Kidney tubule cell (primary cell): Measurements from ENCODE around the gene CACNA2D4.
A peak's percentile ranks its signal among the peaks of the same experiment; 100 is the strongest.

Source experiments
- DNase-seq: peaks from one replicate; pipeline ENCODE4 v3.0.0-alpha.2; 2018; ENCODE audit warnings: low spot score

The CACNA2D4 gene

DNA sequence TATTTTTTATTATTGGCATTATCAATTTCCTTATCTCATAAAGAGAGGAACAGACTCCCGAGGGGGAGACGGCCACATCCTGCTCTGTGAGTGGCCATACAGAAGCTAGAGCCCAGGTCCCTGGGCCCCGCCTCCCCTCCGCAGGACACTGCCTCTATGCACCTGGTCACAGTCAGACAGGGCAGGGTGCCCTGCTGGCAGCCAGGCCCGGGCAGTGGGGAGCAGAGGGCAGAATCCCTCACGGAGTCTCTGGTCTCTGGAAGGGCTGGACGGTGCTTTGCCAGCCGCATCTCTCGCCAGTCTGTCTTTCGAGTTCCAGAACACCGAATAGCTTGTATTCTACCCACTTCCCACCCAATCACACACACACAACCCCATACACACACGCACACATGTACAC, 16.4 kb upstream of the CACNA2D4 start:
- DNase-seq: no peak

DNA sequence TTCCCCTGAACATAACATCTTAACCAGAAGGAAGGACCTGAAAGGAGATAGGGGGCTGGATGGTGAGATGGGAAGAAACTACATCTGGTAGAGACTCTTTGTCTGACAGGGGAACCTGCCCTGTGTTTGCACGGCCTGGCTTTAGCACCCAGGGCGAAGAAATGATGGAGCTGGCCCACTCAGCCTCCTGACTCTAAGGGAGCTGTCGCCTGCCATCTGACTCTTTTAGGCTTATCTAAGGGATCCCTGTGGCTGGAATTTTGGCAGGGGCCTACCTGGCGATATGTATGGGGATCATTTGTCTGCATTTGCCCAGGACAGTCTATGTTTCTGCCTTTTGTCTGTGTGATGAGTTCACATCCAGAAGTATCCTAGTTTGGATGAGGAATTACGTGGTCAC, 15.6 kb upstream of the CACNA2D4 start:
- DNase-seq: no peak

DNA sequence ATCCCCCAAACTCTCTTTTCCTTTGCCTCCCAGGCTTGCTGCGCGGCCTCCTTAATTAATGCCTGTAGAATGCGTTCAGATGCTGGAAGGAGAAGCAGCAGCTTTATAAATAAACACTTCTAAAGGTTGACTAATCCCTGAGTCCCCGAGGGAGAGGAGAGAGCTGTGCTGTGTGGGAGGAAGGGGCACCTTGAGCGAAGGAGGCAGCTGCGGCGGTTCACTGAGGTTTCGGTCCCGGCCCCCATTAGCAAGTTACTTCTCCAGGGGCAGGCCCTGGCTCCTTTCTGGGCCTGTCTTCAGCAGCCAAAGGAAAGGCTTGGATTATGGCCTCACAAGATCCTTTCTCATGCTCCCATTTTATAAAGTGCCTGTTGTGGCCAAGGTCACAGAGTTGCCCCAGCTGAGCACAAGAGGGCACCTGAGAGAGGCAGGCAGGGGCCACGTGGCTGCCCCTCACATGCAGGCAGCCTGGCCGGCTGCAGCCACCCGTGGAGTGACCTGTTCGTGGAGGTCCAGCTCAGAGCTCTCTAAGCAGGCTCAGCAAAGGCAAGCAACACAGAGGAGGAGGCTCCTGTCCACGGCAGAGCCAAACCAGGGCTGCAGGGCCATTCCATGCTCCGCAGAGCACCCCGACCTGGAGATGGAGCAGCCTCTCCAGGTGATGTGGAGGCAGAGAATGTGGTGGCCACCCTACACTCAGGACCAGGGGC, 15.0 kb upstream of the CACNA2D4 start:
- DNase-seq: no peak

DNA sequence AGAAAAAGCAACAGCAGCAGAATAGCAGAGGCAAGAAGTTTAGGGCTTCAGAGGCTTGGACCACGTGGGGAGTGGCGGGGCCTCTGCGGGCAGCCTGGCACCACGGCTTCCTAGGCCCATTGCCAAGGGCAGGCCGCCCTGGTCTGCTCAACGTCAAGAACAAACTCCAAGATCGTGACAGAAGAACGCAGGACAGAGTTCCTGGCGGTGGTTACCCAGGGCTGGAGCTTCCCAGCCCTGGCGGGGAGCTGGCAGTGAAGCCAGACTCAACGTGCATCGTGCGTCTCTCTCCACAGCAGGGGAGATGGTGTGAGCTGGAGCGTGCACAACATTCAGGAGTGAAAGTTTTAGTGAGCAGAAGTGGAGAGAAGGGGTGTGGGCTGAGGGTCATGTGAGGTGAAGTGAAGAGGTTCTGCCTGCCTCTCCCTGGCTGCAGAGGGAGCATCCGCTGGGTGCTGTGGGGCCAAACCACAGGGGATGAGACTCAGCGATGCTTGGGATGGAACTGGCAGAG, 13.9 kb upstream of the CACNA2D4 start:
- peak; percentile 60 for DNase-seq

GRCh38 chr12:1931642-1932041, 13.2 kb upstream of the CACNA2D4 start:
- DNase-seq: no peak

DNA sequence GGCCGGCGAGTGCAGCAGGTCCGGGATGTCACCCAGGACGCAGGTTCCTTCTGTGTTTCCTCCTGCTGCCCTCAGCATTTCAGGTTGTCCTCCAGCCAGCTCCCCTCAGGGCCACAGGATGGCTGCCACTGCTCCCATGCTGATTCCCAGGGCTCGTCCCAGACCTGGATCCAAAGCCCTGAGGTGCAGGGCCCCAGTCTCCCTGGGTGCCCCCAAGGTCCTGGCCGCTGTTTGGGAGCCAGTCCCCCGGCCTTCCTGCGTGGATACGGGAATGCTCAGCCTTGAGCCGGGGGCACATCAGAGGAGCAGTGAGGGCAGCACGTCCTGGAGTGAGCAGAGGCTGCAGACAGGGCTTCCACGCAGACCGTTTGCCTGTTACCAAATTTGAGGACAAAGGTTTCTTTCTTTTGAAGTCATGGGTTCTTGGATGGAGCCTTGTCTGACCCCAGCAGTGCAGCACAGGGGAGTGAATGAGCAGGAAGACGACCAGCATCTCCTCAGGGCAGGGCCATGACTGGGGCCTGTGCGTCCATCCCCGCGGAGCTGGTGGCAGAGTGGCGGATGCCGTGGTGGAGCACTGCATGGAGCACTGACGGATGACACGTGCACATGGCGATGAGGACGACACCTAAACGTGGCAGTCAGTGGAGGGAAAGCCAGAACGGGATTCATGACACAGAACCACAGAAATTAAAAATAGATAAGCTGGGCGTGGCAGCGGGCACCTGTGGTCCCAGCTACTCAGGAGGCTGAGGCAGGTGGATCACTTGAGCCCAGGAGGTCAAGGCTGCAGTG, 12.5 kb upstream of the CACNA2D4 start:
- DNase-seq: no peak

- DNase-seq: no peak
These were observed 11.7 kb upstream of the CACNA2D4 start for GRCh38 chr12:1929985-1930802.

DNA sequence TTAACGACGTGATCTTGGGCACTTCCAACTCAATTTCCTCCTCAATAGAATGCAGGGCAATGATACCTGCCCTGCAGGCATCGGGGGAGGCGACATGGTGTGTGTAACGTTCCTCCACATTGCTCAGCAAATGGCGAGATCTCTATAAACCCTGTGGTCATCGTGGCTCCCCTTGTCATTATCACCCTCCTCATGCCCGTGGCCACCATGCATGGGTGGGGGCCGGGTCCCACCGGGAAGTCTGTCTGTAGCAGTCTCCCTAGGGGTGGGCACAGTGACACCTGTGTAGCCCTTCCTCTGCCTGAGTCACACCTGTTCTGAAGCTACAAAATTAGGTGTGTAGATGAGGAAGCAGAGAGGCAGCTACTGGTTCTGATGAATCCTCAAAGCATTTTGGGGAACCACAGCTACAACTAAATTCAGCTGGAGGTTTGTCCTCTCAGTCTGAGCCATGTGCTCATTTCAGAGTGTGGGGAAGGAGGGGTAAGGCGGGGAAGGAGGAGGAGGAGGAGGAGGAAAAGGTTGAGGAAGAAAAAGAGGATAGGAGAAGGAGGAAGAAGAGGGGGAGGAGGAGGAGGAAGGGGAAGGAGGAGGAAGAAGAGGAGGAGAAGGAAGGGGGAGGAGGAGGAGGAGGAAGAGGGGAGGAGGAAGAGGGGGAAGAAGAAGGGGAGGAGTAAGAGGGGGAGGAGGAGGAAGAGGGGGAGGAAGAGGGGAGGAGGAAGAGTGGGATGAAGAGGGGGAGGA, 11.0 kb upstream of the CACNA2D4 start:
- no peak for DNase-seq

GRCh38 chr12:1928439-1929121, 10.1 kb upstream of the CACNA2D4 start:
- DNase-seq: no peak

- DNase-seq: no peak
These were observed 9.4 kb upstream of the CACNA2D4 start for GRCh38 chr12:1927751-1928351.

- no peak for DNase-seq
These were observed 8.7 kb upstream of the CACNA2D4 start for GRCh38 chr12:1927051-1927680.

- no peak for DNase-seq
These were observed 7.8 kb upstream of the CACNA2D4 start for GRCh38 chr12:1926251-1926657.

DNA sequence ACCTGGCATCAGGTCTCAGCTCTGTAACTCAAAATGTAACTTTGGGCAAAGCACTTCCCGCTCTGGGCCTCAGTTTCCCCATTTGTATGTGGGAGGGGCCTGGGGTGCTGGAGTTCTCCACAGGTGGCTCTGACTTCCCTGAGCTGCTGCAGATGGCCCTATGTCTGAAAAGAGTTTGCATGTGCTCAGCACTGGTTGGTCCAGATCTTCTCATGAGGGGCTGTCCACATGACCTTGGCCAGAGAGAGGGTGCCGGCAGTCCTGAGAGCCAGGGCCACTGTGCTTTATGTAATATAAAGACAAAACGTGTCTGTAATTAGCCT, 7.2 kb upstream of the CACNA2D4 start:
- DNase-seq: no peak

DNA sequence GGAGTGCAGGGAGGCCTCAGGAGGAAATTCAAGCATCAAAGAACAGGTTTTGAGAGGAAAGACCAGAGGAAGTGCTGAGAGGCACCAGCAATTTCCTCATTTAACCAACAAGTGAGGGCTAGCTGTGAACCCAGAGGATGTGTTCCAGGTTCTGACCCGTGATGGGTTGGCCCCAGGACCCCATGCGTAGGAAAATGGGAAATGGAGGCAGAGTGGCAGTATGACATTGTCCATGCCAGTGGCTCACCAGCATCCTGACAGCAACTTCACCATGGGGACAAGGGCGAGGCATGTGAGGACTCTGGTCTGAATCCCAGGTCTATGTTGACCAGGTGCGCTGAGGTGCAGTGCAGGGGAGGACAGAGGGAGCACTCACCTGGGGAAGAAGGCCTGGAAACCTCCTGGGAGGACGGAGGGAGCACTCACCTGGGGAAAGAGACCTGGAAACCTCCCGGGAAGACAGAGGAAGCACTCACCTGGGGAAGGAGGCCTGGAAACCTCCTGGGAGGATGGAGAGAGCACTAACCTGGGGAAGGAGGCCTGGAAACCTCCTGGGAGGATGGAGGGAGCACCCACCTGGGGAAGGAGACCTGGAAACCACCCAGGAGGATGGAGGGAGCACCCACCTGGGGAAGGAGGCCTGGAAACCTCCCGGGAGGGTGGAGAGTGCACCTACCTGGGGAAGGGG, 6.7 kb upstream of the CACNA2D4 start:
- DNase-seq: no peak

- DNase-seq: no peak
These were observed 4.5 kb upstream of the CACNA2D4 start for GRCh38 chr12:1922985-1923384.

DNA sequence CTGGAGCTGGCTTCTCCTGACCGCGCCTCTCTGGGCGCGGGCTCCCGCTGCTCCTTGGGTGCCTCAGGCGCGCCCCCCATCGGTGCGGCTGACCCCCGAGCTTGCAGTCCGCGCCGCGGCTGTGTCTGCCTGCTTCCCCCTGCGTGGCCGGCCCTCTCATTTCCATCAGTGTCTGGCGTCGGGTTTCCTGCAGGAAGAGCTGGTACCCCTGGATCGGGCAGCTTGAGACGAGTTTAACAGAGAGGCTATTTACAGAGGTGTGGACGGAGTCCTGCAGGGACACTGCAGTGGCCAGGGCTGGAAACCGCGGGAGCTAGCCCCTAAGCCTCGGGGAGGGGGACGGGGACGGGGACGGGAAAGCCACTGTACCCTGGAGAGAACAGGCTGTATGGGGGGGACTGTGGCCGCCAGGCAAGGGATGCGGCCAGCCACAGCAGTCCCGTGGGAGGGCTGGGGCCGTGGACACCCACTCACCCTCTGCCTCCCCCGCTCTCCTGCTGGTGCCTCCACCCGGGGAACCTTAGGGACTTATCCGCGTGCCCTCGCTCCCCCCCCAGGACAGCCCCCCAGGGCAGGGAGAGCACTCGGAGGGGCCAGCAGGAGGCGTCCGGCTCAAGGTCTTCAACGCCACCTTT, 3.7 kb upstream of the CACNA2D4 start:
- no peak for DNase-seq

DNA sequence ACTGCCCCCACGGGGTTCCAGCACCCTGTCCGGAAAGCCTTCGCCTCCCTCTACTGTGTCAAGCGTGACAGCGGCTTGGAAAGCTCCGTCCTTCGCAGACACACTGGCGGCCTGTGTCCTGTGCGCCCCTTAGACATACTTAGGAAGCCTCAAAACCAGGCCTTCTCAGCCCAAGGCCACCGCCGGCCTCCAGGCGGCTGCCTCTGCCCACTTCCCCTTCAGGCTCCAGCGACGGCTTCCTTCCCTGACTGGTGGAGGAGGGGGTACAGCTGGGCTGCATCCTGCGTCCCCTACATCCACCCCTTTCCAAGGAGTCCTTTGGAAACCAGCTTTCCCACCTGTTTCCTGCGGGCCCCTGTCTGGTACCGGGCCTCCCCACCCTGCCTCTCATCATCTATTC, 2.5 kb upstream of the CACNA2D4 start:
- no peak for DNase-seq

- no peak for DNase-seq
These were observed 2.0 kb upstream of the CACNA2D4 start for GRCh38 chr12:1920436-1920835.

- DNase-seq: no peak
These were observed 1.3 kb upstream of the CACNA2D4 start for GRCh38 chr12:1919763-1920162.
